ENCODE results near the gene POLDIP2.

- no peak for TF ChIP-seq JUND (IDR thresholded peaks at IDR 0.05; ENCODE audit: low read depth, low read length)
- no peak for TF ChIP-seq CTCF (IDR thresholded peaks at IDR 0.05 in 2 of 3, conservative IDR thresholded peaks at IDR 0.05 in 1 of 3; ENCODE audit: control insufficient read depth in 2 of 3, extremely low read depth in 1 of 3, insufficient read depth in 1 of 3, low read depth in 3 of 3, low read length in 3 of 3)
- TF ChIP-seq TAF1 (IDR thresholded peaks at IDR 0.05; ENCODE audit: borderline replicate concordance, low read depth, low read length), result no peak
- no peak for TF ChIP-seq JUNB (IDR thresholded peaks at IDR 0.05)
- TF ChIP-seq POLR2A (IDR thresholded peaks at IDR 0.05; ENCODE audit: low read depth, low read length), result no peak
- no peak for TF ChIP-seq YY1 (IDR thresholded peaks at IDR 0.05; ENCODE audit: low read depth, low read length)
- TF ChIP-seq REST (IDR thresholded peaks at IDR 0.05; ENCODE audit: low read depth, low read length), result no peak
- TF ChIP-seq GABPA (IDR thresholded peaks at IDR 0.05; ENCODE audit: low read depth), result no peak
- no peak for TF ChIP-seq SIN3A (IDR thresholded peaks at IDR 0.05; ENCODE audit: low read depth, low read length)
- TF ChIP-seq USF2 (IDR thresholded peaks at IDR 0.05; ENCODE audit: borderline replicate concordance, low read depth, low read length), result no peak
- no peak for TF ChIP-seq NFXL1 (IDR thresholded peaks at IDR 0.05; ENCODE audit: borderline replicate concordance)
- TF ChIP-seq SREBF2 (IDR thresholded peaks at IDR 0.05; ENCODE audit: low read length), result no peak
Measured at GRCh38 chr17:28328325-28328724, 29.0 kb downstream of the POLDIP2 start.

Data from GM12878 (cell line).